NAMALWA (cell line): ENCODE data around the gene MAP4K4.

ENCODE experiments used
- DNase-seq: peaks from one replicate; pipeline ENCODE4 v3.0.0-alpha.2; 2015; ENCODE audit warnings: low spot score

MAP4K4 gene

GRCh38 chr2:101697124-101698013 lies at the start of gene MAP4K4:
Gene MAP4K4 (plus strand): TSS chr2:101697707. CDS start chr2:101698081, 374 bp downstream.
- peak; percentile 79 for DNase-seq

DNA sequence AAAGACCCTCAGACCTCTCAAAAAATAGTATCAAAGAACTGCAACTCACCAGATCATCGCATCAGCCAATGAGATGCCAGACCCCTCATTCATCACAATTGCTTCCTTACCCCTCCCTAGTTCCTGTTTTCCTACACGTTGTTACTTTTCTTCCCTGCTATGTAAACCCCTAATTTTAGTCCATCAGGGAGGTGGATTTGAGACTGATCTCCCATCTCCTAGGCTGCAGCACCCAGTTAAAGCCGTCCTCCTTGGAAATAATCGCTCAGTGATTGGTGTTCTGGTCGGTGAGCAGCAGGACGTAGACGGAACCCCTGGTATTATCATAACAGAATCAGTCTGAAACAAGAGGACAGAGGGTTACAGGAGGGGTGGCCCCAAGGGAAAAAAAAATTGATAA lies 44.0 kb upstream of the MAP4K4 start:
- no peak for DNase-seq

GRCh38 chr2:101655702-101656422 lies 41.6 kb upstream of the MAP4K4 start:
- no peak for DNase-seq

- DNase-seq: no peak
Observed at GRCh38 chr2:101657787-101658186, 39.7 kb upstream of the MAP4K4 start.

DNA sequence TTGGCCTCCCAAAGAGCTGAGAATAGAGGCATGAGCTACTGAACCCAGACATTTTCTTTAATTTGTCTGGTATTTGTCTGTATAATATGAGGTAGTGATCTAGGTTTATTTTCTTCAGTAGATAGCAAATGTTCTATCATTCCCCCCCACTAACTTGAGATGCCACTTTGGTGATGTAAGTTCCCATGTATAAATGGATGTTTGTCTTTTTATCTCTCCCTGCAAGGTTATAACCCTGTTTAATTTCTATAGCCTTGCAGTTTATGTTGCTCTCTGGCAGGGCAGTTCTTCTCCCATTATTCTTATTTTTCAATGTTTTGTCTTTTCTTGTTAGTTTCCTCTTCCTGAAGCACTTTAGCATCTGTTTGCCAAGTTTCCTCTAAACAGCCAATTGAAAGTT lies 39.1 kb upstream of the MAP4K4 start:
- DNase-seq: no peak

GRCh38 chr2:101665312-101665711 lies 32.2 kb upstream of the MAP4K4 start:
- no peak for DNase-seq

DNA sequence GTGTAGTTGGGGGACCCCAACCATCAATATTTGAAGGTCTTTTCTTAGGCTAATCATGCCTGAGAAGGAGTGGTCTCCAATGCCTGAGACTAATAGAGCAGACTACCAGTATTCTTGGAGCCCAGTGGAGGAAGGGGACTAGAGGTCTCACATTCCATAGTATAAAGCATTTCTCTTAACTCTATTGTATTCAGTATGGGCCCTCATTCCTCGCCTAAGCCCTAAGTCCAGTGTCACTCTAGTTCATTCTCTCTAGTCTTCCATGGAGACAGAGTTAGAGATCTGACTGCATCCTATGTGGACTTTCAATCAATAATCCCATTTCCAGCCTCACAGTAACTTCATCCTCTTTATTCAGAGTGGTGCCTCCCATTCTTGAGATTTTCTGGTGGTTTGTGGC lies 29.7 kb upstream of the MAP4K4 start:
- DNase-seq: no peak

DNA sequence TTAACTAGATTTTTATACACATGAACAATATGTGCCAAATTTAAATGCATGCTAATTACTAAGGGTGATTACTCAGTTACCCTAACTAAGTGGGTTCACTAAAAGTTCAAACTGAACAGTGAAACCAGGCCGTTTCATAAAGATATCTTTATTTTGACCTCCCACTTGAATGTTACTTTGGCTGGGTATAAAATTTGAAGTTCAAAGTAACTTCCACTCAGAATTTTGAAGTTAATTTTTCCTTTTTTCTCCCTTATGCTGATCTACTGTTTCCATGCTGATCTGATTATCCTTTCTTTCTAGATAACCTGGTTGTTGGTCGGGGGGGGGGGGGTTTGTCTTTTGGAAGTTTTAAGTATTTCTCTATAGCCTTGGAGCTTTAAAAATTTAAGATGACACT lies 25.5 kb upstream of the MAP4K4 start:
- no peak for DNase-seq

- no peak for DNase-seq
Observed at GRCh38 chr2:101673920-101674319, 23.6 kb upstream of the MAP4K4 start.

DNA sequence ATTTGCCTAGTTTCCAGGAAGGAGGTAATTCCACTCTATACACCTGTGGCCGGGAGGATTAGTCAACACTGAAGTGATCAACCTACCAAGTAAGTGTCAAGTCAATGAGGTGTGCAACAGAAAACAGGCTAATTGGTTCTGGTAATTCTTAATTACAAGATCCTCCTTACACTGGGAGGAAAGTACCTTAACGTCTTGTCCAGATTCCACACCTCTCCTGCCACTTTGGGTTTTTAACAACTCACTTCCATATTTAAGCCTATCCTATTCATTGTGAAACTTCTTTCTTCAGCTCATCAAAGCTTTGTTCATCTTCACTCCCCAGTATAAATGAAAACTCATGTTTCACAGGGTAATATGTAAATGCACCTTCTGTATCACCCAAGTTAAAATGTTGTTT lies 22.0 kb upstream of the MAP4K4 start:
- DNase-seq: no peak

- DNase-seq: no peak
Observed at GRCh38 chr2:101676674-101677073, 20.8 kb upstream of the MAP4K4 start.

DNA sequence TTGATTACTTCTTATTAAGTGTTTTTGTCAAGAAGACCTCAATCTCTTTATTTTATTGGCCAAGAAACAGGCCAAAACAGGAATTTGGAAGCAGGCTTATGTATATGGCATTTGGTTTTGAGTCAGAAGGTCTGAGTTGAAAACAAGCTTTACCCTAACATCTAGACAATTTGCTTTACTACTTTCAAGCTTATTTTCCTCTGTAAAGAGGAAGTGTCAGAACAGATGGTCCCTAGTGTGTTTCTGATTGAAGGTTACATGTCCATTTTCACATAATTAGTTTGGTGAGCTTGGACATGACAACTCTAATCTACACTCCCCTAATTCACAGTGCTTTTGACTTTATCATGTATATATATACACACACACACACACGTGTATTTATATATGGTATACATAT lies 19.8 kb upstream of the MAP4K4 start:
- peak; percentile 23 for DNase-seq

GRCh38 chr2:101678379-101678778 lies 19.1 kb upstream of the MAP4K4 start:
- DNase-seq: no peak

GRCh38 chr2:101679037-101679726 lies 18.3 kb upstream of the MAP4K4 start:
- DNase-seq: no peak

DNA sequence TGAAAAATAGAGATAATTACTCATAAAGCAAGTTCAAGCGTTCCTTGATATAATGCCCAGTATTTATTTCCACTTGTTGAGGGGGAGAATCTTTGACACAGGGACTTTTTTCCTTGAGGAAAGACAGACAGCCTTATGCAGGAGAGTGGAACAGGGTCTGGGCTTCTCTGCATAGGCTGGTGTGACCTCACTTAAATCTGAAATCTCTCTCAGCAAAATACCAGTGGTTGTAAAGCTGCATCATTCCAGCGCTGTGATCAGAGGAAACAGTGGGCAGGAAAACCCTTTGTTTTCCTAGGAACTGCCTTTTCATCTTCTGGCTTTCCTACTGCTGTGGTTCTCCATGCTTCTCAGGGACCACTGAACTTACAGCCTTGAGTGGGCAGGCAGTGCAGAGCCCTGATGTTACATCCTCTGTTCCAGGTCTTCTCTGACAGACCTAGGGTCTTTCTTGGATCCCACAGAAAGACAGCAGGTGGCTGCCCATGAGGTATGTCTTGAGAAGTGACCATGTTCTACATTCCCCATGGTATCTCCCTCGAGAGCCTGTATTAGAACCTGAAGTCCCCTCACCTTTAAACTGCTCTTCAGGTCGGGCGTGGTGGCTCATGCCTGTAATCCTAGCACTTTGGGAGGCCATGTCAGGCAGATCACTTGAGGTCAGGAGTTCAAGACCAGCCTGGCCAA lies 17.6 kb upstream of the MAP4K4 start:
- no peak for DNase-seq

- DNase-seq: no peak
Observed at GRCh38 chr2:101682311-101682710, 15.2 kb upstream of the MAP4K4 start.

DNA sequence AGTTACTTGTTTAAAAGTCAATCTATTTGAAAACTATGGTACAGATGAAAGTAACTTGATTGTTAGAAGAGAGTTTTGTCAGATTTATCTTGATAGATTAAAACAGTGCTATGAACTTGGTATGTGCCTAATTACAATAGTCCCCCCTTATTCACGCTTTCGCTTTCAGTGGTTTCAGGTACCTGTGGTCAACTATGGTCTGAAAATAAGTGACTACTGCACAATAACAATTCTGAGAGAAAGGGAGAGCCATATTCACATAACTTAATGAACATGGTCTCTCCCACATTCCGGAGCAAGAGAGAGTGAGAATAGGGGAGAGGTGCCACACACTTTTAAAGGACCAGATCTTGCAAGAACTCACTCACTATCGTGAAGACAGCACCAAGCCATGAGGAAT lies 13.2 kb upstream of the MAP4K4 start:
- no peak for DNase-seq

DNA sequence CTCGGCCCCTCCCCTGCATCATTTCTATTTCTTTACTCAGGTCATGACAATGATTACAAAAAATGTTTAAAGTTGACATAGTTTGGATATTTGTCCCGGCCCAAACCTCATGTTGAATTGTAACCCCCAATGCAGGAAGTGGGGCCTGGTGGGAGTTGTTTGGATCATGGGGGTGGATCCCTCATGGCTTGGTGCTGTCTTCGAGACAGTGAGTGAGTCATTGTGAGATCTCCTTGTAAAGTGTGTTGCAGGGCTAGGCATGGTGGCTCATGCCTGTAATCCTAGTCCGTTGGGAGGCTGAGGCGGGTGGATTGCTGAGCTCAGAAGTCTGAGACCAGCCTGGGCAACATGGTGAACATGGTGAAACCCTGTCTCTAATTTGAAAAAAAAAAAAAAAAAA lies 9.2 kb upstream of the MAP4K4 start:
- no peak for DNase-seq

DNA sequence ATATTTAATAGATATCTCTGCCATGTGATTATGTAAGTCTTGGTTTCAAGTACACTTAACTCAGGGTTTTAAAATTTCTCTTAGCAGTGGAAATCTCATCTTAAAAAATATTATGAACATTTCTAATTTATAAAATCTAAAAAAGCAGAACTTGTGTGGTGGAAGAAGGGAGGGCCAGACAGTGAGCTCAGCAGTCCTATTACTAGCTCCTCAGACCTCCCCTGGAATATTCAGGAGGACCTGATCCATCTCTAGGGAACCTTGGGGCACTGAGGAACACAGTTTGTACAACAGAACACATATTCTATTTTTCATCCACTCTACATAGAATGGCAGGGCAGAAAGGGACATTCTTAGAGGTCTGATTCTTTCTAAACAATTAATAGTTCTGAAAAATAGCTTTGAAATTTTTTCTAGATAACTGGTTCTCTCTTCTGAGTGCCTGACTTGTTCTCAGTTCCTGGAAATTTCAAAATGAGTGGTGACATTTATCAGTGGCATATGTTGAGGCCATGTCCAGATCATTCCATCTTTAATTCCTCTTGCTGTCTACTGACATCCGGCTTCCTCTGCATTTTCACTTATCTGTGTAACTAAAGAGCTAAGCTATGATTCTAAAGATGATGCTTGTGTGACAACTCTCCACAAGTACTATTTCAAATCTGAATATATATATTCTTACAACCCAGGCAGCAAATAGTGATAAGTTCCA lies 8.2 kb upstream of the MAP4K4 start:
- no peak for DNase-seq

DNA sequence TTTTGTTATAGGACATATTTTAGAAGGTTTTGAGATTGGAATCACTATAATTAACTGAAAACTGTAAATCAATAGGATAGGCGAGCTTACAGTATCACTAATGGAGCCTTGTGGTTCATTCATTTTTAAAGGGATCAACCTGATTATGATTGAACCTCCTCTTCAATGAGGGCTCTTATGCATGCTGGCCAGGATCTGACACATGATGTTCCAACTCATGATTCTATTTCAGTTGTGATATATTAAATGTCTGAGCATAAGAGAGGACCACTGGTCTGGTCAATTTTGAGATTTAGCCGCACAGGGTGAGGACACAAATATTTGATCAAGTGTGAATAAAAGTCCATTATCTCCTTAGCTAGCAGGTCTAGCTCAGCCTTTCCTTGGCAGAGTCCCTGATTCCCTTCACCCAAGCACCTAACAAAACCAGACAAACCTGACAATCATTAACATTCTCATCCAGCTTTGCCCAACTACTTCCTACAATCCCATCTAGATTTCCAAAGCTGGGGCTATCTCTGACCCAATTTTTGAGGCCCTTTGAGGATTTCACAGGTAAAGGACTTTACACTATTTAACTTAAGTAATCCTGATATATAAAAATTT lies 6.9 kb upstream of the MAP4K4 start:
- no peak for DNase-seq

GRCh38 chr2:101692041-101692440 lies 5.5 kb upstream of the MAP4K4 start:
- DNase-seq: no peak
